HAP-1 (cell line): ENCODE results near the gene JAGN1.

ENCODE experiments used
- DNase-seq, 2 experiments: peaks; one replicate each; pipeline ENCODE4 v3.0.0-alpha.2; 2016 to 2020; ENCODE audit warnings: low spot score in 2 of 2
- H3K27me3 ChIP-seq: fragments of 250-450 bp; sonication (Bioruptor Pico); 2 replicates; pipeline ENCODE4 v1.5.1; 2020; ENCODE audit warnings: low read depth, mild to moderate bottlenecking, moderate library complexity
- H3K36me3 ChIP-seq: fragments of 250-450 bp; sonication (Bioruptor Pico); replicated peaks from 2 replicates; pipeline ENCODE4 v1.5.1; 2020; ENCODE audit warnings: mild to moderate bottlenecking
- H3K4me1 ChIP-seq: fragments of 250-450 bp; sonication (Bioruptor Pico); 2 replicates; pipeline ENCODE4 v1.5.1; 2020; ENCODE audit warnings: mild to moderate bottlenecking
- H3K4me3 ChIP-seq: fragments of 250-450 bp; sonication (Bioruptor Pico); 2 replicates; pipeline ENCODE4 v1.5.1; 2020; ENCODE audit warnings: mild to moderate bottlenecking, moderate library complexity
- H3K9me3 ChIP-seq: fragments of 250-450 bp; sonication (Bioruptor Pico); 2 replicates; pipeline ENCODE4 v1.5.1; 2020; ENCODE audit warnings: mild to moderate bottlenecking, moderate library complexity
- in situ Hi-C: fragments of 300-500 bp; cut with MboI; formaldehyde crosslinking; loops from 3 replicates; pipeline ENCODE4 v1.14.3; 2020; ENCODE audit warnings: low sequenced_read_pairs, inconsistent platforms, mixed read lengths

The JAGN1 gene

DNA sequence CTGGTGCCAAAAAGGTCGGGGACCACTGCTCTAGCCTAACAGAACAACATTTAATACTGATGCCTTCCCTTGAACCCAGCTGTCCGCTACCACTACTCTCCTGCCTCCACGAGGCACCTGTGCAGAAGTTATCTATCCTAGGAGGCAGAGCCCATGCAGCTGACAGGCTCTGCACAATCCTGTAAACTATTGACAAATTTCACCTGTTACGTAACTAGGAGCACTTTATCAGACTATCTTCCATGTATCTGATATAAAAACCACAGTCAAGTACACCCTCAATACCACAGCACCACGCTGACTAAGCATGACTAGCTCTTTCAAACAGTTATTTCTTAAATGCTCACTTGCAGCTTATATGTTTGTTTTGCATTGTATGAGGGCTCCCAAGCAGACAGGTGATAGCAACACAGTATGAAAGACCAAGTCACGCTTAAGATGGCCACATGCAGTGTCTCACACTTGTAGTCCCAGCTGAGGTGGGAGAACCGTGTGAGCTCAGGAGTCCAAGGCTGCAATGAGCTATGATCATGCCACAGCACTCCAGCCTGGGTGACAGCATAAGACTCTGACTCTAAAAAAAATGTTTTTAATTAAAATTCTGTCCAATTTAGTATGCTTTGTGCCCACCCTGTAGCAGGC is 22.0 kb downstream of the JAGN1 start:
- Histone ChIP-seq H3K27me3 (no peaks in the 10 kb centered on the region), H3K4me1 (peaks cover 27% of the 10 kb centered on the region), H3K4me3 (no peak overlapping the region), H3K36me3 (no peaks in the 10 kb centered on the region), H3K9me3 (0 out of 2 replicates have a peak, but pooled peaks cover 2% of the 10 kb centered on the region)
- DNase-seq: no peak
- in situ Hi-C loops: no loop called here

DNA sequence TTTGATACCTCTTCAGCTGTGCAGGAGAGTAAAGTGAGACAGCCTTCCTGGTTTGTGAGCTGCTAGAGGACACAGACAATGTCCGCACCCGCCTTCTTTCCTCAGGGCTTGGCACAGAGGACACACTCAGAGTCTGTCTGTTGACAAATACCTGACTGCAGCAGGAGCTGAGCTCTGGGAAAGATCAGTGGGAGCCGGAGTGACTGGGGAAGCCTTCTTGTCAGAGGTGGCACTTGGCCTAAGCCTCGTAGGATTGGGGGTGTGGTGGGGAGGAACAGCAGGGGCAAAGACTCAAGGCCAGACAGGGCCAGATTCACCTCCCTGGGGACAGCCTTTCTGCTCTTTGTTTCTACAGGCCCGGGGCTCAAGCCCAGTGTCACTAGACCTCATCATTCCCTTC is 23.2 kb downstream of the JAGN1 start:
- Histone ChIP-seq H3K4me3 (no peak overlapping the region), H3K4me1 (peaks cover 28% of the 10 kb centered on the region), H3K9me3 (0 out of 2 replicates have a peak, but pooled peaks cover 2% of the 10 kb centered on the region), H3K36me3 (no peaks in the 10 kb centered on the region), H3K27me3 (no peaks in the 10 kb centered on the region)
- DNase-seq: no peak
- in situ Hi-C loops: no loop called here

DNA sequence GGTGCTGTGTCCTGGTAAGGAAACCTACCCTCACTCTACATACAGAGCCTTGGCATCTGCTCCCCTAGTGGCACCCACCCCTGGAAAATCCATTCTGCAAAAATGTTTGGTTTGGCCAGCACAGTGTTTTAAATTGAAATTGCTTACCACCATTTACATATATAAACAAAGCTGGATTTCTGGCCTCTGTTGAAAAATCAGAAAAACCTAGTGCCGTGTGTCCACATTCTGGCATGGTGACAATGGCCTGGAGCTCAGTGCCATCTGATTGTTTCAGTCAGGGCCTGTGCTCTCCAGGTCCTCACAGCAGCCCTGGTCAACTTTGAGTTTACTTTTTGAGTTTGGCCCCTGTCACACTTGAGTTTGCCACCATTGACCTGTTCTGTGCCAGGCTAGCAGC is 23.6 kb downstream of the JAGN1 start:
- H3K4me3 ChIP-seq: no peak overlapping the region
- H3K4me1 ChIP-seq: peaks cover 28% of the 10 kb centered on the region
- DNase-seq: no peak
- H3K9me3 ChIP-seq: 0 out of 2 replicates have a peak, but pooled peaks cover 2% of the 10 kb centered on the region
- in situ Hi-C loops: no loop called here
- no peaks in the 10 kb centered on the region for H3K27me3 ChIP-seq
- no peaks in the 10 kb centered on the region for H3K36me3 ChIP-seq

DNA sequence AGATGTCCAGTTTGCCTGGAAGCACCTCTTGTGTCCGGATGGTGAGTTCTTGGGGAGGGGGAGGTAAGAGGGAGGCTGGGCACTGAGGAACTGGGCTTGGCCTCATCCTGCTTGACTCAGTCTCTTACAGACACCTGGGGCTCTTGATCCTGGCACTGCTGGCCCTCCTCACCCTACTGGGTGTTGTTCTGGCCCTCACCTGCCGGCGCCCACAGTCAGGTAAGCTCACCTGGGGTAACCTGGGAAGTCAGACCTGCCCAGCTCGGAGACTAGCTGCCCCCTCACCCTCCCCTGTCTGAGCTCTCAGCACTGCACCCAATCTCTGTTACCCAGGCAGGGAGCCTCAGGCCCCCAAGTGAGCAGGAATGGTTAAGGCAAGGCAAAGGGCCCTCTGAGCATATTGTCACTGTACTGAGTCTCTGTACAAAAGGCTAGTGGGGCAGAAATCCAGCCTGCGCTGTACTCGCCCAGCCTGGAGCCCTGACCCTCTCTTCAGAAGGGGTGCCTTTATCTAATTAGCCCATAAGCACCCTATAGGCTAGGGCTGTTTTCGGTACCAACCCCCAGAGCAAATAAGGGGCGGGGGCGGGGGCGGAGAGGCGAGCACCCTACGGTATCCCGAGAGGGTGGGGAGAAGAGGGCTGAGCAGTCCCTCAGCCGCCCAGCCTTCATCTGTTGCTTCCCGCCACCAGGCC is 24.3 kb downstream of the JAGN1 start:
- H3K9me3 ChIP-seq: 0 out of 2 replicates have a peak, but pooled peaks cover 2% of the 10 kb centered on the region
- peaks cover 28% of the 10 kb centered on the region for H3K4me1 ChIP-seq
- H3K27me3 ChIP-seq: no peaks in the 10 kb centered on the region
- DNase-seq: peak; percentile 63 to 80
- H3K4me3 ChIP-seq: peak overlapping the region; percentile 34; the same call in 1 of the 2 replicates
- in situ Hi-C loops: no loop called here
- H3K36me3 ChIP-seq: no peaks in the 10 kb centered on the region

DNA sequence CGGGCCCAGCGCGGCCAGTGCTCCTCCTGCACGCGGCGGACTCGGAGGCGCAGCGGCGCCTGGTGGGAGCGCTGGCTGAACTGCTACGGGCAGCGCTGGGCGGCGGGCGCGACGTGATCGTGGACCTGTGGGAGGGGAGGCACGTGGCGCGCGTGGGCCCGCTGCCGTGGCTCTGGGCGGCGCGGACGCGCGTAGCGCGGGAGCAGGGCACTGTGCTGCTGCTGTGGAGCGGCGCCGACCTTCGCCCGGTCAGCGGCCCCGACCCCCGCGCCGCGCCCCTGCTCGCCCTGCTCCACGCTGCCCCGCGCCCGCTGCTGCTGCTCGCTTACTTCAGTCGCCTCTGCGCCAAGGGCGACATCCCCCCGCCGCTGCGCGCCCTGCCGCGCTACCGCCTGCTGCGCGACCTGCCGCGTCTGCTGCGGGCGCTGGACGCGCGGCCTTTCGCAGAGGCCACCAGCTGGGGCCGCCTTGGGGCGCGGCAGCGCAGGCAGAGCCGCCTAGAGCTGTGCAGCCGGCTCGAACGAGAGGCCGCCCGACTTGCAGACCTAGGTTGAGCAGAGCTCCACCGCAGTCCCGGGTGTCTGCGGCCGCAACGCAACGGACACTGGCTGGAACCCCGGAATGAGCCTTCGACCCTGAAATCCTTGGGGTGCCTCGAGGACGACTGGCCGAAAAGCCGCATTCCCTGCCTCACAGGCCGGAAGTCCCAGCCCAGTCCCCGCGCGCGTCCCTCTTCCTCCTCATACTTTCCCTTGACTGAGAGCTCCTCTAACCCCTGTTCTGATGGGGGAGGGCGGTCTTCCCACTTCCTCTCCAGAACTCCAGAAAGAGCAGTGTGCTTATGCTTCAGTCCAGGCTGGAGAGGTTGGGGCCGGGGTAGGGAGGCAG is 25.1 kb downstream of the JAGN1 start:
- peak overlapping the region; percentile 34 for H3K4me3 ChIP-seq
- H3K27me3 ChIP-seq: no peaks in the 10 kb centered on the region
- H3K4me1 ChIP-seq: peaks cover 28% of the 10 kb centered on the region
- no peaks in the 10 kb centered on the region for H3K36me3 ChIP-seq
- in situ Hi-C loops: no loop called here
- H3K9me3 ChIP-seq: 0 out of 2 replicates have a peak, but pooled peaks cover 2% of the 10 kb centered on the region
- peak; percentile 43 to 76 for DNase-seq

DNA sequence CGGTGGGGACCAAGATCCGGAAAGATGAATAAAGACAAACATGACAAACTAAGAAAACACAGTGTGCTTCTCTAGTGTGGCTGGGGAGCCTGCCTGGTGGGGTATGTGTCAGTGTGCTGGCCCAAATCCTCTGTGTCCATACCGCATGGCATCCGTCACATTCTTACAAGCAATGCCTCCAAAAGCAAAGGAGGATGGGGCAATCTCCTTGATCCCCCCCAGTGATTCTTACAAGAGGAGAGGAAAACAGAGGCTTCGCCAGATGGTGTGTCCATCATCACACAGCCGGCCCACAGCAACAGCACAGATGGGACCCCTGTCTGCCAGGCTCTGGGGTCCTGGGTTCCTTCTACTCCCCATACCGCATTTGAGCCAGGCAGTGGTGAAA is 25.9 kb downstream of the JAGN1 start:
- Histone ChIP-seq H3K4me1 (peaks cover 28% of the 10 kb centered on the region), H3K9me3 (0 out of 2 replicates have a peak, but pooled peaks cover 2% of the 10 kb centered on the region), H3K4me3 (peak overlapping the region; percentile 25), H3K36me3 (no peaks in the 10 kb centered on the region), H3K27me3 (no peaks in the 10 kb centered on the region)
- in situ Hi-C loops: no loop called here
- DNase-seq: no peak

DNA sequence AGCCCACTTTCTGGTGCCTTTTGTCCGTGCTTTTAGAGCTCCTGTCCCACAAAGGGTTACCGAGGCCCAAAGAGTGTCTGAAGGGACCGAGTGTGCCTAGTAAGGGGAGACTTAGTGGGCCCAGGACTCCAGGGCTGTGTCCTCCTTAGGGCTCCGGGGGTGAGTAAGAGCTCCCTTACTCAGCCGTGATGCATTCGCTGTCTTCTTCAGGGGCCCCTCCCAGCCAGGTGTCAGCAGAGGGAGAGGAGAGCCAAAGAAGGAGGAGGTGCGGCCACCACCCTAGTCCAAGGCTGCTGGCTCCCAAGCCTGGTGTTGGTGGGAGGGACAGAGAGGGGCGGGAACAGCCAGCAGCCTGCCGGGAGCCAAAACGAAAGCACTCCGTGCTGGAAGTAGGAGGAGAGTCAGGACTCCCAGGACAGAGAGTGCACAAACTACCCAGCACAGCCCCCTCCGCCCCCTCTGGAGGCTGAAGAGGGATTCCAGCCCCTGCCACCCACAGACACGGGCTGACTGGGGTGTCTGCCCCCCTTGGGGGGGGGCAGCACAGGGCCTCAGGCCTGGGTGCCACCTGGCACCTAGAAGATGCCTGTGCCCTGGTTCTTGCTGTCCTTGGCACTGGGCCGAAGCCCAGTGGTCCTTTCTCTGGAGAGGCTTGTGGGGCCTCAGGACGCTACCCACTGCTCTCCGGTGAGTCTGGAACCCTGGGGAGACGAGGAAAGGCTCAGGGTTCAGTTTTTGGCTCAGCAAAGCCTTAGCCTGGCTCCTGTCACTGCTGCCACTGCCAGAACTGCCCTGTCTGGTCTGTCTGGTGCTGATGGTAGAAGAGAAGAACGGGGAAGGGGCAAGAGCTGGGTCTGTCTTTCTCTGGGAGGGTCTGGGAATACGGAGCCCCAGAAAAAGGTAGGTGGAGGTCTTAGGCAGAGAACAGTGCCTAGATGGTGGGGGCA is 26.6 kb downstream of the JAGN1 start, which contains the start of gene IL17RC:
Gene IL17RC (plus strand): TSS at position 365 of the 947 bp plus-strand sequence. CDS start 218 bp downstream, at position 583.
- peaks cover 28% of the 10 kb centered on the region for H3K4me1 ChIP-seq
- peak within 1 kb of the TSS; percentile 34 for H3K4me3 ChIP-seq
- in situ Hi-C loops: no loop called here
- H3K9me3 ChIP-seq: 0 out of 2 replicates have a peak, but pooled peaks cover 2% of the 10 kb centered on the region
- no peaks in the 10 kb centered on the region for H3K36me3 ChIP-seq
- no peaks in the 10 kb centered on the region for H3K27me3 ChIP-seq
- peak; percentile 83 to 91 for DNase-seq

DNA sequence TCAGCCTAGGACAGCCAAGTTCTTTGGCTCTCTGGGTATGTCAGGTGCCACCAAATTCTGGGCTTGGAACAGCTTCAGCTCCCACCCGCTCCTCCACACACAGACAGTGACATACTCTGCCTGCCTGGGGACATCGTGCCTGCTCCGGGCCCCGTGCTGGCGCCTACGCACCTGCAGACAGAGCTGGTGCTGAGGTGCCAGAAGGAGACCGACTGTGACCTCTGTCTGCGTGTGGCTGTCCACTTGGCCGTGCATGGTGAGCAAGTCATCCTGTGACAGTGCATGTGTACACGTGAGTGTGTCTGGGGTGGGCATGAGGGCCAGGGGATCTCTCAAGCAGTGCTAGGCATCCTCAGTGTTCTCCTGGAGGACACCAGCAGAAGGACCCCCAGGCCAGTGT is 27.4 kb downstream of the JAGN1 start:
- no peak for DNase-seq
- no peaks in the 10 kb centered on the region for H3K36me3 ChIP-seq
- no peak overlapping the region for H3K4me3 ChIP-seq
- in situ Hi-C loops: no loop called here
- no peaks in the 10 kb centered on the region for H3K27me3 ChIP-seq
- H3K4me1 ChIP-seq: peaks cover 28% of the 10 kb centered on the region
- no peaks in the 10 kb centered on the region for H3K9me3 ChIP-seq

DNA sequence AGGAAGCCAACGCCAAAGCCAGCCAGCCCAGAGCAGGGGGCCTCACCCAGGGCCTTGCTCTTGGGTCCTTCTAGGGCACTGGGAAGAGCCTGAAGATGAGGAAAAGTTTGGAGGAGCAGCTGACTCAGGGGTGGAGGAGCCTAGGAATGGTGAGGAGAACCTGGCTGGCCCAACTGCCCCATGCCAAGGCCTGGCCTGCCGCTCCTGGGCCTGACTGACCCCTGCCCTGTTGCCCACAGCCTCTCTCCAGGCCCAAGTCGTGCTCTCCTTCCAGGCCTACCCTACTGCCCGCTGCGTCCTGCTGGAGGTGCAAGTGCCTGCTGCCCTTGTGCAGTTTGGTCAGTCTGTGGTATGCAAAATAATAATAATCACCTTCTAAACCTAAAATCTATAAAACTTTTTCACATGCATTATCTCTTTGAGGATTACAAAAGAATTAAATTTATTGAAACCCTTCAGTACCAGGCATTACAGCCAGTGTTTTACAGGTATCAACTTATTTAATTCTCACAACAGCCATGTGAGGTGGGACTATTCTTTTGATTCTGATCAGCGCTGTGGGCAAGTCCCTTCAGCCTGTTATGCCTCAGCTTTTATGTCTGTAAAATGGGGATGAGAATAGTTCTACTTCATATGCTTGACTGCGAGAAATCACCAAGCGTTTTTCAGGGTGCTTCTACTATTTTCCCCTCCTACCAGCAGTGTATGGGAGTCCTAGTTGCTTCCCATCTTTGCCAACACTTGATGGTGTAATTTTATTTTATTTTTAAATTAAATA is 28.0 kb downstream of the JAGN1 start:
- no peaks in the 10 kb centered on the region for H3K27me3 ChIP-seq
- no peaks in the 10 kb centered on the region for H3K36me3 ChIP-seq
- H3K9me3 ChIP-seq: no peaks in the 10 kb centered on the region
- DNase-seq: no peak
- no peak overlapping the region for H3K4me3 ChIP-seq
- in situ Hi-C loops: no loop called here
- H3K4me1 ChIP-seq: peaks cover 28% of the 10 kb centered on the region

DNA sequence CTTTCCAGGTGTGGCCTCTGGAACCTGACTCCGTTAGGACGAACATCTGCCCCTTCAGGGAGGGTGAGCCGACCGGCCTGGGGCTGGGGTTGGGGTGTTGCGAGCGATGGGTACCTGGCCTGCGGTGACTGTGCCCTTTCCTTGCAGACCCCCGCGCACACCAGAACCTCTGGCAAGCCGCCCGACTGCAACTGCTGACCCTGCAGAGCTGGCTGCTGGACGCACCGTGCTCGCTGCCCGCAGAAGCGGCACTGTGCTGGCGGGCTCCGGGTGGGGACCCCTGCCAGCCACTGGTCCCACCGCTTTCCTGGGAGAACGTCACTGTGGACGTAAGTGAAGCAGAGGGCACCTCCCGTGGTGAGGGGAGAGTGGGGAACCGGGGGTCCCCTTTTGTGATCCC is 37.7 kb downstream of the JAGN1 start:
- in situ Hi-C loops: no loop called here
- Histone ChIP-seq H3K4me3 (no peak overlapping the region), H3K27me3 (no peaks in the 10 kb centered on the region), H3K9me3 (no peaks in the 10 kb centered on the region), H3K36me3 (no peaks in the 10 kb centered on the region), H3K4me1 (peaks cover 6% of the 10 kb centered on the region; the same call in 1 of the 2 replicates)
- DNase-seq: no peak

DNA sequence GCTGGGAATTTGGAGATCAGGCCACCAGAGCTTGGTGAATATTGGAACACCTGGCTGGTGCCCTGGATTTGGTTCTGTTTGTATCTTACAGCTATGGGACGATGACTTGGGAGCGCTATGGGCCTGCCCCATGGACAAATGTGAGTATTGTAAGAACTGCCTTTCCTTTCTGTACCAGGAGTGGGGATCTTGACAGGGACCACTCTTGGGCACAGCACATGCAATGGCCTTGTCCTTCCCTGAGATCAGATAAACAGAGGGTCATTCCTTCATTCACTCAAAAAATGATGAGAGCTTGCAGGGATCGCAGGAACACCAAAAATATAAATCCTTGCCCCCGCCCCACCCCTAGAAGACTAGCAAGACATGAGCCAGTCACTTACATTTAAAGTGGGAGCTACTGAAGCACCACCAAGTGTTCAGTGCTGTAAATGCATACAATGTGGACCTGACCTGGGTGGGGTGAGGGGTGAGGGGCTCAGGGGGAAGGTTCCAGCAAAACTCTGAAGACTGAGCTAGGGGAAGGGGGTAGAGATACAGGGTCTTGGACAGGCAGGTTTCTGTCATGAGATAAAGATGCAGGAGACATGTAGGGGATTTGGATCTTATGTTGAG is 40.5 kb downstream of the JAGN1 start:
- H3K36me3 ChIP-seq: no peaks in the 10 kb centered on the region; the same call in 1 of the 2 replicates
- no peaks in the 10 kb centered on the region for H3K9me3 ChIP-seq
- no peak for DNase-seq
- no peaks in the 10 kb centered on the region for H3K27me3 ChIP-seq
- H3K4me3 ChIP-seq: no peak overlapping the region
- in situ Hi-C loops: no loop called here
- H3K4me1 ChIP-seq: peaks cover 15% of the 10 kb centered on the region

DNA sequence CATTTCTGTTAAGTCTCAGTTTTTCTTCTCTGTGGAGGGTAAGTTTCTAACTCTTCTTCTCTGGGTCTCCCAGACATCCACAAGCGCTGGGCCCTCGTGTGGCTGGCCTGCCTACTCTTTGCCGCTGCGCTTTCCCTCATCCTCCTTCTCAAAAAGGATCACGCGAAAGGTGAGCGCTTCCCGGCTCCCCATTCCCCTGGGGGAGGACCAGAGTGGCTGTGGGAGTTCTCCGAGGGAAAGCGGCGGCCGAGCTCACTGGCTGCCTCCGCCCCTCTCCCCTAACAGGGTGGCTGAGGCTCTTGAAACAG is 42.1 kb downstream of the JAGN1 start:
- peak overlapping the region; percentile 75 for H3K4me3 ChIP-seq
- H3K27me3 ChIP-seq: no peaks in the 10 kb centered on the region
- in situ Hi-C loops: no loop called here
- peaks cover 15% of the 10 kb centered on the region for H3K4me1 ChIP-seq
- DNase-seq: no peak
- no peaks in the 10 kb centered on the region for H3K9me3 ChIP-seq
- H3K36me3 ChIP-seq: peaks cover 4% of the 10 kb centered on the region; the same call in 1 of the 2 replicates
